Measurements from ENCODE around the gene VWA5B1.

DNA sequence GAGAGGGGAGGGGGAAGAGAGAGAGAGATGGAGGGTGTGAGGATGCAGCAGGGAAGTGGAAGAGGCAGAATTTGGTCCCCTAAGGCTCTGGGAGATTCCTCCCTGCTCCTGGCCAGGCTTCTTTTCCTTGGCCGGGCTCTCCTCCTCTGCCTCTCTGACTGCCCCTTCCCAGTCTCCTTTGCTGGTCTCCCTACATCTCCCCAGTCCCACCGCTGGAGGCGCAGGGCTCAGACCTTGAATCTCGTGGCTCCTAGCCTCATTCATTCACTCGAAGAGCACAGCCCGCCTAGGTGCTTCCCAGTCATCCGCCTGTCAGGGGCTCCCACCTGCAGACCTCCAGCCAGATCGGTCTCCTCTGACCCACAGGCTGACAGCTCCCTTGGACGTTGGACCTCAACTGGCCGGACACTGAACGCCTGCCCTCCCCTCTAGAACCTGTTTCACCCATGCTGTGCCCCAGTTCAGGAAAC, 76.5 kb downstream of the VWA5B1 start:
- TF ChIP-seq, protein P1, sequence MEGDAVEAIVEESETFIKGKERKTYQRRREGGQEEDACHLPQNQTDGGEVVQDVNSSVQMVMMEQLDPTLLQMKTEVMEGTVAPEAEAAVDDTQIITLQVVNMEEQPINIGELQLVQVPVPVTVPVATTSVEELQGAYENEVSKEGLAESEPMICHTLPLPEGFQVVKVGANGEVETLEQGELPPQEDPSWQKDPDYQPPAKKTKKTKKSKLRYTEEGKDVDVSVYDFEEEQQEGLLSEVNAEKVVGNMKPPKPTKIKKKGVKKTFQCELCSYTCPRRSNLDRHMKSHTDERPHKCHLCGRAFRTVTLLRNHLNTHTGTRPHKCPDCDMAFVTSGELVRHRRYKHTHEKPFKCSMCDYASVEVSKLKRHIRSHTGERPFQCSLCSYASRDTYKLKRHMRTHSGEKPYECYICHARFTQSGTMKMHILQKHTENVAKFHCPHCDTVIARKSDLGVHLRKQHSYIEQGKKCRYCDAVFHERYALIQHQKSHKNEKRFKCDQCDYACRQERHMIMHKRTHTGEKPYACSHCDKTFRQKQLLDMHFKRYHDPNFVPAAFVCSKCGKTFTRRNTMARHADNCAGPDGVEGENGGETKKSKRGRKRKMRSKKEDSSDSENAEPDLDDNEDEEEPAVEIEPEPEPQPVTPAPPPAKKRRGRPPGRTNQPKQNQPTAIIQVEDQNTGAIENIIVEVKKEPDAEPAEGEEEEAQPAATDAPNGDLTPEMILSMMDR (IDR thresholded peaks at IDR 0.05; ENCODE audit: low read depth, low read length) = no peak
- TF ChIP-seq EZH2phosphoT487 (IDR thresholded peaks at IDR 0.05; ENCODE audit: low read depth) = no peak
